COLO668 (cell line): ENCODE measurements around the gene POFUT2.

Source experiments
- DNase-seq: peaks from one replicate; lab custom pipeline; 2025; ENCODE audit not compliant: unreplicated experiment; lab: John Stamatoyannopoulos, UW

POFUT2 gene

GRCh38 chr21:45250914-45251634 is 36.6 kb downstream of the POFUT2 start:
- DNase-seq, result no peak

GRCh38 chr21:45250272-45250671 is 37.4 kb downstream of the POFUT2 start:
- no peak for DNase-seq

GRCh38 chr21:45249626-45250025 is 38.1 kb downstream of the POFUT2 start:
- no peak for DNase-seq

GRCh38 chr21:45248893-45249381 is 38.8 kb downstream of the POFUT2 start:
- no peak for DNase-seq

- DNase-seq, result no peak
These were observed 39.3 kb downstream of the POFUT2 start for GRCh38 chr21:45248301-45248892.

- no peak for DNase-seq
These were observed 41.0 kb downstream of the POFUT2 start for GRCh38 chr21:45246386-45247320.

- no peak for DNase-seq
These were observed 42.8 kb downstream of the POFUT2 start for GRCh38 chr21:45244799-45245340.

GRCh38 chr21:45243603-45244002 is 44.1 kb downstream of the POFUT2 start:
- DNase-seq, result no peak

- DNase-seq, result no peak
These were observed 46.3 kb downstream of the POFUT2 start for GRCh38 chr21:45241357-45241756.

GRCh38 chr21:45237401-45237800 is 50.3 kb downstream of the POFUT2 start:
- DNase-seq, result no peak

GRCh38 chr21:45236481-45236880 is 51.2 kb downstream of the POFUT2 start:
- DNase-seq, result no peak

GRCh38 chr21:45235488-45235887 is 52.2 kb downstream of the POFUT2 start:
- DNase-seq, result no peak

GRCh38 chr21:45234965-45235364 is 52.7 kb downstream of the POFUT2 start:
- DNase-seq, result no peak

GRCh38 chr21:45234127-45234526 is 53.6 kb downstream of the POFUT2 start:
- DNase-seq, result no peak

GRCh38 chr21:45231705-45232104 is 56.0 kb downstream of the POFUT2 start:
- no peak for DNase-seq

GRCh38 chr21:45228656-45229240 is 58.9 kb downstream of the POFUT2 start:
- no peak for DNase-seq

GRCh38 chr21:45228171-45228641 is 59.5 kb downstream of the POFUT2 start:
- DNase-seq, result no peak

GRCh38 chr21:45227735-45228134 is 60.0 kb downstream of the POFUT2 start:
- DNase-seq, result no peak

- DNase-seq, result no peak
These were observed 61.0 kb downstream of the POFUT2 start for GRCh38 chr21:45226540-45227326.

GRCh38 chr21:45225741-45226327 is 61.9 kb downstream of the POFUT2 start:
- no peak for DNase-seq
